HG03520 (cell line): ENCODE data around the gene KLHL29.

Experiments
- ATAC-seq: cut with Tn5 transposase; IDR thresholded peaks from one replicate; pipeline ENCODE4 v1.9.1; 2021; ENCODE audit warnings: mild to moderate bottlenecking, moderate library complexity; ENCODE audit not compliant: unreplicated experiment

The KLHL29 gene

GRCh38 chr2:23507267-23508065, 122.5 kb downstream of the KLHL29 start:
- no peak for ATAC-seq

GRCh38 chr2:23508066-23508390, 123.0 kb downstream of the KLHL29 start:
- no peak for ATAC-seq

- ATAC-seq: no peak
These were observed 124.1 kb downstream of the KLHL29 start for GRCh38 chr2:23509103-23509502.

GRCh38 chr2:23509596-23510292, 124.8 kb downstream of the KLHL29 start:
- no peak for ATAC-seq

- no peak for ATAC-seq
These were observed 125.5 kb downstream of the KLHL29 start for GRCh38 chr2:23510471-23510870.

- no peak for ATAC-seq
These were observed 127.8 kb downstream of the KLHL29 start for GRCh38 chr2:23512778-23513177.

- ATAC-seq: no peak
These were observed 128.4 kb downstream of the KLHL29 start for GRCh38 chr2:23513245-23513871.

- ATAC-seq: no peak
These were observed 129.2 kb downstream of the KLHL29 start for GRCh38 chr2:23513872-23514793.

GRCh38 chr2:23516520-23517256, 131.7 kb downstream of the KLHL29 start:
- no peak for ATAC-seq

GRCh38 chr2:23518481-23519333, 133.7 kb downstream of the KLHL29 start:
- ATAC-seq: no peak

GRCh38 chr2:23519334-23519651, 134.3 kb downstream of the KLHL29 start:
- no peak for ATAC-seq

GRCh38 chr2:23520256-23520655, 135.3 kb downstream of the KLHL29 start:
- no peak for ATAC-seq

- no peak for ATAC-seq
These were observed 136.1 kb downstream of the KLHL29 start for GRCh38 chr2:23521060-23521459.

GRCh38 chr2:23522726-23523372, 137.9 kb downstream of the KLHL29 start:
- ATAC-seq: no peak

- no peak for ATAC-seq
These were observed 138.6 kb downstream of the KLHL29 start for GRCh38 chr2:23523373-23524260.

- no peak for ATAC-seq
These were observed 139.3 kb downstream of the KLHL29 start for GRCh38 chr2:23524261-23524706.

GRCh38 chr2:23525137-23525765, 140.3 kb downstream of the KLHL29 start:
- ATAC-seq: no peak
